ENCODE measurements around the gene ERGIC3.

DNA sequence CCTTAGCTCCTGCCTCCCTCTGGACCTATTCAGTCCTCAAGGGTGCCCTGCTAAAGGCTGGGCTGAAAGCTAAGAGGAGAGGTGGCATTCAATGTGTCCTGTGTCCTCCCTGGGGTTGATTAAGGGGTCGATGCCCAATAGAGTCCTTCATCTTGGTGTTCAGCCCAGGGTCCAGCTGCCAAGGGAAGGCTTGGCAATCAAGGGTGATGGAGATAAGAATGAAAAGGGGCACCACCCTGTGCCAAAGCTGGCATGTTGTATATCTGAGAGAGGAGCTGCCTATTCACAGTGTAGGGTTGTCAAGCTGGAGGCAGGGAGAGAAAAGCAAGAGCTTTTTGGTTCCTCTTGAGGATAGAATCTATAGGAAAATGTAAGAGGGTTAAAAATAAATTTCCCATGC is 24.8 kb upstream of the ERGIC3 start:
- TF ChIP-seq, protein P1, sequence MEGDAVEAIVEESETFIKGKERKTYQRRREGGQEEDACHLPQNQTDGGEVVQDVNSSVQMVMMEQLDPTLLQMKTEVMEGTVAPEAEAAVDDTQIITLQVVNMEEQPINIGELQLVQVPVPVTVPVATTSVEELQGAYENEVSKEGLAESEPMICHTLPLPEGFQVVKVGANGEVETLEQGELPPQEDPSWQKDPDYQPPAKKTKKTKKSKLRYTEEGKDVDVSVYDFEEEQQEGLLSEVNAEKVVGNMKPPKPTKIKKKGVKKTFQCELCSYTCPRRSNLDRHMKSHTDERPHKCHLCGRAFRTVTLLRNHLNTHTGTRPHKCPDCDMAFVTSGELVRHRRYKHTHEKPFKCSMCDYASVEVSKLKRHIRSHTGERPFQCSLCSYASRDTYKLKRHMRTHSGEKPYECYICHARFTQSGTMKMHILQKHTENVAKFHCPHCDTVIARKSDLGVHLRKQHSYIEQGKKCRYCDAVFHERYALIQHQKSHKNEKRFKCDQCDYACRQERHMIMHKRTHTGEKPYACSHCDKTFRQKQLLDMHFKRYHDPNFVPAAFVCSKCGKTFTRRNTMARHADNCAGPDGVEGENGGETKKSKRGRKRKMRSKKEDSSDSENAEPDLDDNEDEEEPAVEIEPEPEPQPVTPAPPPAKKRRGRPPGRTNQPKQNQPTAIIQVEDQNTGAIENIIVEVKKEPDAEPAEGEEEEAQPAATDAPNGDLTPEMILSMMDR (IDR thresholded peaks at IDR 0.05), result no peak
- TF ChIP-seq POLR2A (IDR thresholded peaks at IDR 0.05), result no peak

All from esophagus squamous epithelium (tissue), 4 donors.